ENCODE measurements around the gene MAST4.

GRCh38 chr5:67012171-67012570 lies 416.0 kb downstream of the MAST4 start:
- no peak for TF ChIP-seq POLR2A (IDR thresholded peaks at IDR 0.05; ENCODE audit: low read depth, low read length)
- no peak for TF ChIP-seq POLR2AphosphoS5 (IDR thresholded peaks at IDR 0.05; ENCODE audit: low read depth, low read length)
- no peak for TF ChIP-seq TAF1 (IDR thresholded peaks at IDR 0.05; ENCODE audit: borderline replicate concordance, low read depth, low read length)

Measured in GM12892 (cell line).